ENCODE measurements around the gene COL9A3.

The COL9A3 gene

GRCh38 chr20:62823688-62824475 is 7.0 kb downstream of the COL9A3 start:
- no peak for DNase-seq (ENCODE audit: low spot score)

GRCh38 chr20:62824476-62825332 is 7.9 kb downstream of the COL9A3 start:
- no peak for DNase-seq (ENCODE audit: low spot score)

- DNase-seq (ENCODE audit: low spot score) = no peak
These were observed 8.6 kb downstream of the COL9A3 start for GRCh38 chr20:62825333-62825985.

GRCh38 chr20:62825986-62826645 is 9.3 kb downstream of the COL9A3 start:
- DNase-seq (ENCODE audit: low spot score) = no peak

- DNase-seq (ENCODE audit: low spot score) = no peak
These were observed 9.9 kb downstream of the COL9A3 start for GRCh38 chr20:62826646-62827310.

- no peak for DNase-seq (ENCODE audit: low spot score)
These were observed 10.6 kb downstream of the COL9A3 start for GRCh38 chr20:62827311-62828038.

GRCh38 chr20:62828051-62828450 is 11.2 kb downstream of the COL9A3 start:
- no peak for DNase-seq (ENCODE audit: low spot score)

GRCh38 chr20:62828511-62829230 is 11.8 kb downstream of the COL9A3 start:
- DNase-seq (ENCODE audit: low spot score) = no peak

- no peak for DNase-seq (ENCODE audit: low spot score)
These were observed 12.7 kb downstream of the COL9A3 start for GRCh38 chr20:62829231-62830230.

GRCh38 chr20:62830251-62830650 is 13.4 kb downstream of the COL9A3 start:
- no peak for DNase-seq (ENCODE audit: low spot score)

- DNase-seq (ENCODE audit: low spot score) = no peak
These were observed 14.0 kb downstream of the COL9A3 start for GRCh38 chr20:62830821-62831220.

GRCh38 chr20:62831361-62831788 is 14.5 kb downstream of the COL9A3 start:
- DNase-seq (ENCODE audit: low spot score) = no peak

GRCh38 chr20:62831854-62832211 is 15.0 kb downstream of the COL9A3 start:
- DNase-seq (ENCODE audit: low spot score) = no peak

GRCh38 chr20:62832212-62832922 is 15.5 kb downstream of the COL9A3 start:
- DNase-seq (ENCODE audit: low spot score) = no peak

GRCh38 chr20:62832951-62833391 is 16.1 kb downstream of the COL9A3 start:
- DNase-seq (ENCODE audit: low spot score) = no peak

- no peak for DNase-seq (ENCODE audit: low spot score)
These were observed 18.3 kb downstream of the COL9A3 start for GRCh38 chr20:62834967-62835730.

All from Ammon's horn (tissue), 1 donor.